ENCODE results near the gene BET1.
A peak's percentile ranks its signal among the peaks of the same experiment; 100 is the strongest.

The BET1 gene

GRCh38 chr7:94004024-94004951, at the start of gene BET1:
TSS of gene BET1 (minus strand) at chr7:94004355. CDS start at chr7:94004216, 139 bp downstream.
- DNase-seq (ENCODE audit: low spot score) = peak; percentile 92
- no peak for TF ChIP-seq CTCF (IDR thresholded peaks at IDR 0.05; ENCODE audit: extremely low read depth, missing control alignments)

- no peak for TF ChIP-seq CTCF (IDR thresholded peaks at IDR 0.05; ENCODE audit: extremely low read depth, missing control alignments)
- DNase-seq (ENCODE audit: low spot score) = no peak
Observed at GRCh38 chr7:94053532-94053931, 49.4 kb upstream of the BET1 start.

GRCh38 chr7:94052398-94053180, 48.4 kb upstream of the BET1 start:
- DNase-seq (ENCODE audit: low spot score) = no peak
- no peak for TF ChIP-seq CTCF (IDR thresholded peaks at IDR 0.05; ENCODE audit: extremely low read depth, missing control alignments)

GRCh38 chr7:94050046-94050445, 45.9 kb upstream of the BET1 start:
- no peak for TF ChIP-seq CTCF (IDR thresholded peaks at IDR 0.05; ENCODE audit: extremely low read depth, missing control alignments)
- no peak for DNase-seq (ENCODE audit: low spot score)

- no peak for DNase-seq (ENCODE audit: low spot score)
- no peak for TF ChIP-seq CTCF (IDR thresholded peaks at IDR 0.05; ENCODE audit: extremely low read depth, missing control alignments)
Observed at GRCh38 chr7:94049615-94050014, 45.5 kb upstream of the BET1 start.

- no peak for TF ChIP-seq CTCF (IDR thresholded peaks at IDR 0.05; ENCODE audit: extremely low read depth, missing control alignments)
- DNase-seq (ENCODE audit: low spot score) = no peak
Observed at GRCh38 chr7:94048755-94049154, 44.6 kb upstream of the BET1 start.

GRCh38 chr7:94047956-94048355, 43.8 kb upstream of the BET1 start:
- no peak for TF ChIP-seq CTCF (IDR thresholded peaks at IDR 0.05; ENCODE audit: extremely low read depth, missing control alignments)
- DNase-seq (ENCODE audit: low spot score) = no peak
